K562 (cell line): ENCODE data around the gene TEX48. TPM values are rescaled to one million over a fixed set of nuclear protein-coding genes. Genes with fewer than 3 reads are reported as not detected.

Experiments
- ATAC-seq: fragments of 200-7000 bp; cut with Tn5 transposase; 3 replicates; pipeline ENCODE4 v1.9.1; 2020; ENCODE audit warnings: moderate library complexity
- BruUV-seq: library from RNA; stranded (reverse); fragments of 400-500 nt; replicated peaks from 2 replicates; lab custom pipeline; 2021; lab: Mats Ljungman, UMichigan
- CTCF ChIA-PET: fragments of 300-600 bp; formaldehyde crosslinking; extraction: SDS; loops from one replicate; lab custom pipeline; 2021; ENCODE audit warnings: low intra/inter-chr PET ratio; lab: Yijun Ruan, JAX
- POLR2A ChIA-PET: fragments of 300-600, 350-650 bp; sonication (Branson Sonifier 250); formaldehyde crosslinking; extraction: SDS; loops from one replicate; lab custom pipeline; 2021; ENCODE audit warnings: antibody characterized with exemption, inconsistent platforms; lab: Yijun Ruan, JAX
- DNase-seq, 4 experiments: peaks; one replicate each; pipeline versions ENCODE4 v3.0.0 to v3.0.0-alpha.2; 2011 to 2018; ENCODE audit warnings: low spot score in 3 of 4, mixed read lengths in 3 of 4; ENCODE audit errors: extremely low read depth in 1 of 4
- FAIRE-seq: peaks from 2 replicates; lab custom pipeline; 2011; peaks lifted over from hg19 to GRCh38; lab: Jason Lieb, UNC
- H2AFZ ChIP-seq: 2 replicates; pipeline ENCODE4 v1.6.0; 2011; ENCODE audit warnings: low read depth, low read length, control low read depth, inconsistent platforms
- H3K27ac ChIP-seq: fragments of 200-600 bp; 3 replicates; pipeline ENCODE4 v1.8.0; 2011; ENCODE audit warnings: low read depth, mild to moderate bottlenecking, control low read depth, inconsistent platforms, low read length, moderate library complexity, mixed read lengths; ENCODE audit errors: extremely low read depth
- H3K27me3 ChIP-seq, 2 experiments: fragments of 300-600 bp in 1 of 2; 2 replicates in 1 of 2; 3 replicates in 1 of 2; pipeline versions ENCODE4 v1.6.0 to v1.8.0; 2011; ENCODE audit warnings: inconsistent platforms in 2 of 2, low read length in 2 of 2, mild to moderate bottlenecking in 1 of 2, mixed read lengths in 1 of 2, moderate library complexity in 1 of 2; ENCODE audit not compliant: control insufficient read depth in 2 of 2, insufficient read depth in 2 of 2
- H3K36me3 ChIP-seq: fragments of 300-600 bp; 3 replicates; pipeline ENCODE4 v1.8.0; 2011; ENCODE audit warnings: mild to moderate bottlenecking, low read length, inconsistent platforms; ENCODE audit not compliant: control insufficient read depth, insufficient read depth
- H3K4me1 ChIP-seq, 2 experiments: fragments of 200-600 bp in 1 of 2; replicated peaks in 1 of 2; 2 replicates in 1 of 2; 3 replicates in 1 of 2; pipeline versions ENCODE4 v1.5.1 to v1.8.0; 2011; ENCODE audit warnings: inconsistent platforms in 2 of 2, low read length in 2 of 2, mild to moderate bottlenecking in 1 of 2, mixed read lengths in 1 of 2, moderate library complexity in 1 of 2; ENCODE audit not compliant: control insufficient read depth in 2 of 2, insufficient read depth in 2 of 2
- H3K4me2 ChIP-seq: 2 replicates; pipeline ENCODE4 v1.6.1; 2011; ENCODE audit warnings: low read length, control low read depth, inconsistent platforms, mixed read lengths; ENCODE audit not compliant: insufficient read depth
- H3K4me3 ChIP-seq: fragments of 200-600 bp; sonication (generic), shearing (Covaris generic); 2 replicates; pipeline ENCODE4 v1.5.1; 2016; ENCODE audit warnings: control low read depth, inconsistent platforms
- H3K79me2 ChIP-seq: fragments of 200-600 bp; 3 replicates; pipeline ENCODE4 v1.8.0; 2011; ENCODE audit warnings: low read length, inconsistent platforms; ENCODE audit not compliant: control insufficient read depth, insufficient read depth
- H3K9ac ChIP-seq, 2 experiments: 2 replicates each; pipeline versions ENCODE4 v1.6.0 to v1.6.1; 2011; ENCODE audit warnings: low read depth in 2 of 2, low read length in 2 of 2, control low read depth in 1 of 2, inconsistent platforms in 1 of 2, mild to moderate bottlenecking in 1 of 2, mixed read lengths in 1 of 2; ENCODE audit not compliant: insufficient read depth in 1 of 2
- H3K9me1 ChIP-seq: one replicate; pipeline ENCODE4 v1.6.0; 2011; ENCODE audit warnings: inconsistent platforms, mild to moderate bottlenecking, low read length, moderate library complexity; ENCODE audit not compliant: control insufficient read depth, insufficient read depth
- H3K9me3 ChIP-seq: replicated peaks from 2 replicates; pipeline ENCODE4 v1.5.1; 2011; ENCODE audit warnings: low read depth, low read length, inconsistent platforms; ENCODE audit not compliant: control insufficient read depth, insufficient read depth
- H4K20me1 ChIP-seq: replicated peaks from 2 replicates; pipeline ENCODE4 v1.6.1; 2011; ENCODE audit warnings: low read length, inconsistent platforms, mixed read lengths; ENCODE audit not compliant: control insufficient read depth, insufficient read depth
- FOXJ2 ChIP-seq: fragments of 200-800 bp; sonication (Bioruptor generic); IDR thresholded peaks from 2 replicates; pipeline ENCODE4 v1.6.1; 2016; ENCODE audit warnings: missing genetic modification characterization, missing compliant biosample characterization
- MAZ ChIP-seq, 2 experiments: fragments of 450-650 bp in 1 of 2; sonication (generic) in 1 of 2; formaldehyde crosslinking; IDR thresholded peaks in 1 of 2; conservative IDR thresholded peaks in 1 of 2; 2 replicates each; pipeline versions ENCODE4 v1.4.0 to v1.5.0; 2020; ENCODE audit warnings: mild to moderate bottlenecking in 1 of 2, missing genetic modification reagents in 1 of 2
- MEIS2 ChIP-seq: fragments of 450-650 bp; IDR thresholded peaks from 2 replicates; pipeline ENCODE4 v1.6.1; 2014; ENCODE audit warnings: mild to moderate bottlenecking; ENCODE audit not compliant: partially characterized antibody
- PHF21A ChIP-seq: fragments of 450-650 bp; IDR thresholded peaks from 2 replicates; pipeline ENCODE4 v1.6.1; 2017; ENCODE audit warnings: low read depth, borderline replicate concordance
- TAL1 ChIP-seq: fragments of 450-650 bp; IDR thresholded peaks from 2 replicates; pipeline ENCODE4 v1.6.1; 2016; ENCODE audit warnings: mild to moderate bottlenecking
- WGBS: fragments of 100-300 bp; shearing (Covaris generic); methylation state at CpG from one replicate; pipeline ENCODE4 v1.1.6; 2016; ENCODE audit warnings: low coverage, mixed read lengths; ENCODE audit not compliant: insufficient coverage; ENCODE audit errors: missing lambda C conversion rate; 5-methylcytosine and 5-hydroxymethylcytosine counted together
- in situ Hi-C: fragments of 300-500 bp; cut with MboI; formaldehyde crosslinking; loops from 4 replicates; pipeline ENCODE4 v1.15.0; 2018; ENCODE audit warnings: inconsistent platforms, mixed read lengths
- intact Hi-C: fragments of 100-400 bp; cut with micrococcal nuclease; formaldehyde crosslinking; loops from 2 replicates; pipeline ENCODE4 v1.14.2; 2022
- polyA plus RNA-seq, 8 experiments: library from polyadenylated mRNA; depleted of rRNA in 4 of 8; stranded (reverse) in 5 of 8; unstranded in 3 of 8; fragments of >200 nt; fragmentation: Nextera tagmentation in 2 of 8; fragmentation: Illumina TruSeq in 1 of 8; extraction: Ambion mirVana in 2 of 8; extraction: Trizol in 1 of 8; gene quantifications; 2 replicates each; pipeline versions ENCODE4 v1.2.1 to v1.2.3, GENCODE V29; 2011 to 2014; ENCODE audit warnings: inconsistent platforms in 1 of 8, missing spikeins in 1 of 8
- total RNA-seq, 7 experiments: library from RNA; depleted of rRNA in 6 of 7; stranded (reverse); fragments of >200 nt in 6 of 7; fragmentation: Illumina TruSeq in 2 of 7; extraction: Trizol in 2 of 7; gene quantifications; 2 replicates each; pipeline versions ENCODE4 v1.2.1 to v1.2.3, GENCODE V29; 2011 to 2021; ENCODE audit warnings: low replicate concordance in 1 of 7
- TF ChIP-seq, protein P1 (sequence below), 2 experiments: IDR thresholded peaks in 1 of 2; conservative IDR thresholded peaks in 1 of 2; 2 replicates each; pipeline ENCODE4 v1.6.1; 2016; ENCODE audit warnings: low read depth in 2 of 2, mild to moderate bottlenecking in 1 of 2, missing compliant biosample characterization in 1 of 2, missing genetic modification characterization in 1 of 2, moderate library complexity in 1 of 2
- TF ChIP-seq, protein P2 (sequence below): sonication (generic); formaldehyde crosslinking; IDR thresholded peaks from 2 replicates; pipeline ENCODE4 v1.8.0; 2022; ENCODE audit warnings: mild to moderate bottlenecking, missing genetic modification reagents
- TF ChIP-seq, protein P3 (sequence below): fragments of 450-650 bp; IDR thresholded peaks from 2 replicates; pipeline ENCODE4 v1.6.1; 2016; ENCODE audit warnings: missing biosample characterization, missing genetic modification characterization

The TEX48 gene
- total and polyA plus RNA-seq, 9 of the 15 experiments (the other 6 are each of a cell fraction or from before 2014, with no cell fraction given): not detected

DNA sequence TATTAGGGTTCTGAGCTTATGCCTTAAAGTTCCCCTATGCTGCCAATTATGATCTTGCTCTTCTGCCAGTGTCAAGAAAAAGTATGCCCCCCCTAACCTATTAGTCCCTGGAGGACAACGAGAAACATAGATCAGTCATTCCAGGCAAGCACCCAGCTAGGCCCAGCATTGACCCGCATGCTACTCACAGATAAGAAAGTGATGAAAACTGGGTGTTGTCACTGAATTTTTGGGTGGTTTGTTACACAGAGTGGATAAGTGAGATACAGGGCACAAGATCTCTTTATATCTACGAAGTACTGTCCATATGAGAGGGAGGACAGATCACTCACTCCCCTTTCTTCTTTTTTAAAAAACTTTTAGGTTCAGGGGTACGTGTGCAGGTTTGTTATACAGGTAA, 6.4 kb upstream of the TEX48 start:
- CTCF ChIA-PET: no interaction called here
- POLR2A ChIA-PET: interaction anchor here (0.8 kb wide), 1 partner anchor 101 kb away, joined by 3 read pairs; the partner anchor contains the start of gene ATP6V1G1

More for the DNA sequence above, 6.4 kb upstream of the TEX48 start:
- H3K79me2 ChIP-seq: no peaks in the 10 kb centered on the region
- H3K9me3 ChIP-seq: no peaks in the 10 kb centered on the region
- 5% methylated on average over 4 of the region's 4 CpGs for WGBS
- no peak overlapping the region for H3K4me3 ChIP-seq
- no peaks in the 10 kb centered on the region for H4K20me1 ChIP-seq
- H3K27ac ChIP-seq: no peak overlapping the region
- in situ Hi-C loops: no loop called here
- no peak overlapping the region for H3K4me2 ChIP-seq
- ATAC-seq: peak; percentile 67
- FAIRE-seq: no peak
- no peaks in the 10 kb centered on the region for H3K9me1 ChIP-seq
- no peak overlapping the region for H2AFZ ChIP-seq
- BruUV-seq: no TSS peak
- no peak overlapping the region for H3K9ac ChIP-seq
- H3K4me1 ChIP-seq: no peaks in the 10 kb centered on the region
- TF ChIP-seq, protein P1, sequence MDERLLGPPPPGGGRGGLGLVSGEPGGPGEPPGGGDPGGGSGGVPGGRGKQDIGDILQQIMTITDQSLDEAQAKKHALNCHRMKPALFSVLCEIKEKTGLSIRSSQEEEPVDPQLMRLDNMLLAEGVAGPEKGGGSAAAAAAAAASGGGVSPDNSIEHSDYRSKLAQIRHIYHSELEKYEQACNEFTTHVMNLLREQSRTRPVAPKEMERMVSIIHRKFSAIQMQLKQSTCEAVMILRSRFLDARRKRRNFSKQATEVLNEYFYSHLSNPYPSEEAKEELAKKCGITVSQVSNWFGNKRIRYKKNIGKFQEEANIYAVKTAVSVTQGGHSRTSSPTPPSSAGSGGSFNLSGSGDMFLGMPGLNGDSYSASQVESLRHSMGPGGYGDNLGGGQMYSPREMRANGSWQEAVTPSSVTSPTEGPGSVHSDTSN (CRISPR knock-in tag; IDR thresholded peaks at IDR 0.05; ENCODE audit: low read depth): no peak
- TF ChIP-seq, protein P1 (tag; conservative IDR thresholded peaks at IDR 0.05; ENCODE audit: low read depth): peak; percentile 66
- no peak for TF ChIP-seq PHF21A
- TF ChIP-seq, protein P2, sequence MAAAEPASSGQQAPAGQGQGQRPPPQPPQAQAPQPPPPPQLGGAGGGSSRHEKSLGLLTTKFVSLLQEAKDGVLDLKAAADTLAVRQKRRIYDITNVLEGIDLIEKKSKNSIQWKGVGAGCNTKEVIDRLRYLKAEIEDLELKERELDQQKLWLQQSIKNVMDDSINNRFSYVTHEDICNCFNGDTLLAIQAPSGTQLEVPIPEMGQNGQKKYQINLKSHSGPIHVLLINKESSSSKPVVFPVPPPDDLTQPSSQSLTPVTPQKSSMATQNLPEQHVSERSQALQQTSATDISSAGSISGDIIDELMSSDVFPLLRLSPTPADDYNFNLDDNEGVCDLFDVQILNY (CRISPR knock-in tag): no peak
- TF ChIP-seq, protein P3, sequence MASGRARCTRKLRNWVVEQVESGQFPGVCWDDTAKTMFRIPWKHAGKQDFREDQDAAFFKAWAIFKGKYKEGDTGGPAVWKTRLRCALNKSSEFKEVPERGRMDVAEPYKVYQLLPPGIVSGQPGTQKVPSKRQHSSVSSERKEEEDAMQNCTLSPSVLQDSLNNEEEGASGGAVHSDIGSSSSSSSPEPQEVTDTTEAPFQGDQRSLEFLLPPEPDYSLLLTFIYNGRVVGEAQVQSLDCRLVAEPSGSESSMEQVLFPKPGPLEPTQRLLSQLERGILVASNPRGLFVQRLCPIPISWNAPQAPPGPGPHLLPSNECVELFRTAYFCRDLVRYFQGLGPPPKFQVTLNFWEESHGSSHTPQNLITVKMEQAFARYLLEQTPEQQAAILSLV (tag): no peak
- no peak for TF ChIP-seq FOXJ2 (tag)
- peak; percentile 42 for TF ChIP-seq MEIS2
- peak; percentile 43; the same call in 1 of the 2 replicates for TF ChIP-seq TAL1
- no peak for TF ChIP-seq MAZ (CRISPR knock-in tag; conservative IDR thresholded peaks at IDR 0.05 in 1 of 2, IDR thresholded peaks at IDR 0.05 in 1 of 2)
- peaks cover 6 to 7% of the 10 kb centered on the region in 2 experiments for H3K27me3 ChIP-seq
- intact Hi-C loops: loop anchor here (10.0 kb wide), 1 partner anchor 906 kb away; no protein-coding TSS in a partner anchor
- DNase-seq: peak in 1 of 4 experiments; percentile 9
- H3K36me3 ChIP-seq: no peaks in the 10 kb centered on the region
